ENCODE results near the gene SDCBP2.

DNA sequence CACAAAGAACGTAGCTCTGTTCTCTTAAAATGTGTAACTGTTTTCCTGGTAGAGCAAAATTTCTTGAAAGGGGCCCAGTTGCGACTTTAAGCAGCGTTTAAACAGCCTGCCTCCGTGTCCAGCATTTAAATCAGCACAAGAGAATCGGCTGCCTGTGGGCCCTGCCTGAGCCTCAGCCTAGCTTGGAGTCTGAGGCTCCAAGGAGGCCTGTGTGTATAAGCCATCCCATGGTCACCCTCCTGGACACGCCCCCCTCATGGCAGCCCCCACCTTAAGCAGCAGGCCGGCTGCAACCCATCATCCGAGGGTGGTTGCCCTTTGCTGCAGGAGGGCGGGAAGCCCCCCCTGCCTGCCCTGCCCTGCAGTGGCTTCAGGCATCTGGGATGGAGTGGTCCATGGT is 18.9 kb downstream of the SDCBP2 start:
- no peak for TF ChIP-seq POLR2A (IDR thresholded peaks at IDR 0.05; ENCODE audit: low read length)
- TF ChIP-seq GATA1 (IDR thresholded peaks at IDR 0.05; ENCODE audit: low read depth, low read length), result no peak
